C4-2B (cell line): ENCODE data around the gene EHBP1.

Experiments
- H3K27ac ChIP-seq: fragments of 450-650 bp; 2 replicates; pipeline ENCODE4 v1.5.1; 2017
- CTCF ChIP-seq: fragments of 450-650 bp; conservative IDR thresholded peaks from 2 replicates; pipeline ENCODE4 v1.5.1; 2017; ENCODE audit warnings: mild to moderate bottlenecking
- ZFX ChIP-seq: fragments of 450-650 bp; IDR thresholded peaks from 2 replicates; pipeline ENCODE4 v1.6.1; 2017

Gene EHBP1

GRCh38 chr2:63034526-63034925 lies 329.0 kb downstream of the EHBP1 start:
- no peak for TF ChIP-seq CTCF
- TF ChIP-seq ZFX = no peak

GRCh38 chr2:63035169-63035568 lies 329.7 kb downstream of the EHBP1 start:
- TF ChIP-seq ZFX = no peak
- TF ChIP-seq CTCF = no peak
- H3K27ac ChIP-seq = no peak overlapping the region

More at GRCh38 chr2:63034526-63034925, 329.0 kb downstream of the EHBP1 start:
- H3K27ac ChIP-seq = no peak overlapping the region

- no peak overlapping the region for H3K27ac ChIP-seq
- no peak for TF ChIP-seq ZFX
- TF ChIP-seq CTCF = no peak
Observed at GRCh38 chr2:63035660-63036059, 330.1 kb downstream of the EHBP1 start.

- TF ChIP-seq ZFX = no peak
- TF ChIP-seq CTCF = no peak
- no peak overlapping the region for H3K27ac ChIP-seq
Observed at GRCh38 chr2:63038034-63038433, 332.5 kb downstream of the EHBP1 start.

- H3K27ac ChIP-seq = no peak overlapping the region
- TF ChIP-seq ZFX = no peak
- TF ChIP-seq CTCF = no peak
Observed at GRCh38 chr2:63040586-63040985, 335.1 kb downstream of the EHBP1 start.

GRCh38 chr2:63041592-63041991 lies 336.1 kb downstream of the EHBP1 start:
- TF ChIP-seq ZFX (no peak), CTCF (no peak)
- H3K27ac ChIP-seq = no peak overlapping the region

- TF ChIP-seq ZFX (no peak), CTCF (no peak)
- no peak overlapping the region for H3K27ac ChIP-seq
Observed at GRCh38 chr2:63044362-63045327, 339.1 kb downstream of the EHBP1 start.
